SK-N-SH treated with all-trans-retinoic acid at 6 μM for 48 hours (cell line): ENCODE measurements around the gene SLC4A3.

ENCODE experiments used
- ARNTL ChIP-seq: fragments of 450-650 bp; formaldehyde crosslinking; IDR thresholded peaks from 2 replicates; pipeline ENCODE4 v1.5.0; 2020; ENCODE audit warnings: low read depth, mild to moderate bottlenecking, moderate library complexity, borderline replicate concordance
- BACH2 ChIP-seq: fragments of 250-450 bp; sonication (Bioruptor Pico); IDR thresholded peaks from 2 replicates; pipeline ENCODE4 v1.9.0; 2021; ENCODE audit warnings: mild to moderate bottlenecking, borderline replicate concordance
- CSRNP3 ChIP-seq: fragments of 250-450 bp; sonication (Bioruptor Pico); IDR thresholded peaks from 2 replicates; pipeline ENCODE4 v1.5.1; 2021; ENCODE audit warnings: mild to moderate bottlenecking, moderate library complexity
- ISL1 ChIP-seq: fragments of 250-450 bp; sonication (Bioruptor Pico); IDR thresholded peaks from 2 replicates; pipeline ENCODE4 v2.1.2; 2022; ENCODE audit warnings: mild to moderate bottlenecking, moderate library complexity
- RARB ChIP-seq: fragments of 250-450 bp; sonication (Bioruptor Pico); IDR thresholded peaks from 2 replicates; pipeline ENCODE4 v1.8.0; 2021; ENCODE audit warnings: mild to moderate bottlenecking, moderate library complexity
- SNAI2 ChIP-seq: fragments of 250-450 bp; sonication (Bioruptor Pico); IDR thresholded peaks from 2 replicates; pipeline ENCODE4 v1.5.0; 2020; ENCODE audit warnings: mild to moderate bottlenecking, moderate library complexity
- TOX ChIP-seq: fragments of 250-450 bp; sonication (Bioruptor Pico); IDR thresholded peaks from 2 replicates; pipeline ENCODE4 v1.8.0; 2021; ENCODE audit warnings: mild to moderate bottlenecking, moderate library complexity, borderline replicate concordance
- ZFP3 ChIP-seq: fragments of 250-450 bp; sonication (Bioruptor Pico); IDR thresholded peaks from 2 replicates; pipeline ENCODE4 v1.5.0; 2020; ENCODE audit warnings: mild to moderate bottlenecking, moderate library complexity
- ZFP30 ChIP-seq: fragments of 450-650 bp; formaldehyde crosslinking; IDR thresholded peaks from 2 replicates; pipeline ENCODE4 v1.5.0; 2022; ENCODE audit warnings: mild to moderate bottlenecking, moderate library complexity
- ZNF70 ChIP-seq: fragments of 450-650 bp; formaldehyde crosslinking; IDR thresholded peaks from 2 replicates; pipeline ENCODE4 v1.5.0; 2020; ENCODE audit warnings: mild to moderate bottlenecking, moderate library complexity
- ZNF8 ChIP-seq: fragments of 450-650 bp; formaldehyde crosslinking; IDR thresholded peaks from 2 replicates; pipeline ENCODE4 v1.5.0; 2020; ENCODE audit warnings: mild to moderate bottlenecking, moderate library complexity
- TF ChIP-seq, protein P1 (sequence below): fragments of 250-450 bp; sonication (Bioruptor Pico); IDR thresholded peaks from 2 replicates; pipeline ENCODE4 v1.5.1; 2020; ENCODE audit warnings: low read depth, mild to moderate bottlenecking, moderate library complexity
- TF ChIP-seq, protein P2 (sequence below): fragments of 250-450 bp; sonication (Bioruptor Pico); IDR thresholded peaks from 2 replicates; pipeline ENCODE4 v1.8.0; 2020; ENCODE audit warnings: mild to moderate bottlenecking, moderate library complexity, borderline replicate concordance

DNA sequence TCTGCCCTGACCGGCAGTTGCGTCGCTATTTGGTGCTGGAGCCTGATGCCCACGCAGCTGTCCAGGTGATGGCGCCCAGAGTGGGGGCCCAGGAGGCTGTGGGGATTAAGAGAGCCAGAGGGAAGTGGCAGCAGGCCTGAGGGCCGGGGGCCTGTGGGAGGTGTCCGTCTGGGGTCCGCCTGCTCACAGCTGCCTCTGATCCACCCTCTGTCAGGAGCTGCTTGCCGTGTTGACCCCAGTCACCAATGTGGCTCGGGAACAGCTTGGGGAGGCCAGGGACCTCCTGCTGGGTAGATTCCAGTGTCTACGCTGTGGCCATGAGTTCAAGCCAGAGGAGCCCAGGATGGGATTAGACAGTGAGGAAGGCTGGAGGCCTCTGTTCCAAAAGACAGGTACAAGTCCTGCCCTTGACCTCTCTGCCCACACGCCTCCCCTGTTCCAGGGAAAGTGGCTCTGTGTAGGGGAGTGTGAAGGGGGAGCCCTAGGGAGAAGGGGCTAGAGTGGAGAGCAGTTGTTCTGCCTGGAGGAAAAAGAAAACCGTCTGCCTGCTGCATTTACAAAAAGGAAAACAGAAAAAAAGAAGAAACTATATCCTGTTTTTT is 18.2 kb upstream of the SLC4A3 start:
- TF ChIP-seq ARNTL (CRISPR knock-in tag) (no peak), ZFP30 (no peak), CSRNP3 (CRISPR knock-in tag) (no peak), BACH2 (CRISPR knock-in tag) (no peak), ZFP3 (no peak), RARB (CRISPR knock-in tag) (no peak), ISL1 (CRISPR knock-in tag) (no peak), TOX (CRISPR knock-in tag) (no peak), ZNF70 (CRISPR knock-in tag) (no peak), SNAI2 (CRISPR knock-in tag) (no peak), ZNF8 (CRISPR knock-in tag) (no peak)
- TF ChIP-seq, protein P1, sequence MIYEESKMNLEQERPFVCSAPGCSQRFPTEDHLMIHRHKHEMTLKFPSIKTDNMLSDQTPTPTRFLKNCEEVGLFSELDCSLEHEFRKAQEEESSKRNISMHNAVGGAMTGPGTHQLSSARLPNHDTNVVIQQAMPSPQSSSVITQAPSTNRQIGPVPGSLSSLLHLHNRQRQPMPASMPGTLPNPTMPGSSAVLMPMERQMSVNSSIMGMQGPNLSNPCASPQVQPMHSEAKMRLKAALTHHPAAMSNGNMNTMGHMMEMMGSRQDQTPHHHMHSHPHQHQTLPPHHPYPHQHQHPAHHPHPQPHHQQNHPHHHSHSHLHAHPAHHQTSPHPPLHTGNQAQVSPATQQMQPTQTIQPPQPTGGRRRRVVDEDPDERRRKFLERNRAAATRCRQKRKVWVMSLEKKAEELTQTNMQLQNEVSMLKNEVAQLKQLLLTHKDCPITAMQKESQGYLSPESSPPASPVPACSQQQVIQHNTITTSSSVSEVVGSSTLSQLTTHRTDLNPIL = no peak
- TF ChIP-seq, protein P2, sequence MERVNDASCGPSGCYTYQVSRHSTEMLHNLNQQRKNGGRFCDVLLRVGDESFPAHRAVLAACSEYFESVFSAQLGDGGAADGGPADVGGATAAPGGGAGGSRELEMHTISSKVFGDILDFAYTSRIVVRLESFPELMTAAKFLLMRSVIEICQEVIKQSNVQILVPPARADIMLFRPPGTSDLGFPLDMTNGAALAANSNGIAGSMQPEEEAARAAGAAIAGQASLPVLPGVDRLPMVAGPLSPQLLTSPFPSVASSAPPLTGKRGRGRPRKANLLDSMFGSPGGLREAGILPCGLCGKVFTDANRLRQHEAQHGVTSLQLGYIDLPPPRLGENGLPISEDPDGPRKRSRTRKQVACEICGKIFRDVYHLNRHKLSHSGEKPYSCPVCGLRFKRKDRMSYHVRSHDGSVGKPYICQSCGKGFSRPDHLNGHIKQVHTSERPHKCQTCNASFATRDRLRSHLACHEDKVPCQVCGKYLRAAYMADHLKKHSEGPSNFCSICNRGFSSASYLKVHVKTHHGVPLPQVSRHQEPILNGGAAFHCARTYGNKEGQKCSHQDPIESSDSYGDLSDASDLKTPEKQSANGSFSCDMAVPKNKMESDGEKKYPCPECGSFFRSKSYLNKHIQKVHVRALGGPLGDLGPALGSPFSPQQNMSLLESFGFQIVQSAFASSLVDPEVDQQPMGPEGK (CRISPR knock-in tag) = no peak
